Measurements from ENCODE around the gene ABHD17A. TPM values are rescaled to one million over a fixed set of nuclear protein-coding genes. Genes with fewer than 3 reads are reported as not detected.

The ABHD17A gene
- total and polyA plus RNA-seq, 9 of the 15 experiments (the other 6 are each of a cell fraction or from before 2014, with no cell fraction given), result 0.04 to 135 (median 21.8) TPM; not detected in 1

DNA sequence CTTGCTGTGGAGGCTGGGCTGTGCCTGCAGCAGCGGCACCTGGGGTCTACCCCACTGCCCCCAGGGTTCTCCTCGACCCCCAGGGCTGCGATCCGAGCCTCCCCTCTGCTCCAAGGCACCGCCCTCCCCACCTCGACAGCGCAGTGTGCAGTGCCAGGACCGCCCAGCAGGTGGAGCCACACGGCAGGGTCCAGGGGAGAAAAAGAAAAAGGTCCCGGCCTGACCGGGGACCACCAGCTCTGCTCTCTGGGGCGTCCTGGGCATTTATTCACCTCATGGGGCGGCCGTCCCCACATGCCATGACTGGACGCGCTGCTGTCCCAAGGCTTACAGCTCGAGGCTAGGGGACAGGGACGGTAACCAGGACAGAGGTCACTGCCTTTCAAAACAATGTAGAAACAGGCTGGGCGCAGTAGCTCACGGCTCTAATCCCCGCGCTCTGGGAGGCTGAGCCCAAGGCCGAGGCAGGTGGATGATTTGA, 47.6 kb downstream of the ABHD17A start (continued):
- TF ChIP-seq SRF (CRISPR knock-in tag; IDR thresholded peaks at IDR 0.05), result no peak
- no peak for TF ChIP-seq HLTF (IDR thresholded peaks at IDR 0.05)
- no peak for TF ChIP-seq MTA1 (IDR thresholded peaks at IDR 0.05; ENCODE audit: borderline replicate concordance)
- TF ChIP-seq, protein P1, sequence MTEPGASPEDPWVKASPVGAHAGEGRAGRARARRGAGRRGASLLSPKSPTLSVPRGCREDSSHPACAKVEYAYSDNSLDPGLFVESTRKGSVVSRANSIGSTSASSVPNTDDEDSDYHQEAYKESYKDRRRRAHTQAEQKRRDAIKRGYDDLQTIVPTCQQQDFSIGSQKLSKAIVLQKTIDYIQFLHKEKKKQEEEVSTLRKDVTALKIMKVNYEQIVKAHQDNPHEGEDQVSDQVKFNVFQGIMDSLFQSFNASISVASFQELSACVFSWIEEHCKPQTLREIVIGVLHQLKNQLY (CRISPR knock-in tag; conservative IDR thresholded peaks at IDR 0.05), result no peak
- TF ChIP-seq SIN3B (IDR thresholded peaks at IDR 0.05; ENCODE audit: low read depth), result peak; percentile 38; the same call in 1 of the 2 replicates
- TF ChIP-seq, protein P2, sequence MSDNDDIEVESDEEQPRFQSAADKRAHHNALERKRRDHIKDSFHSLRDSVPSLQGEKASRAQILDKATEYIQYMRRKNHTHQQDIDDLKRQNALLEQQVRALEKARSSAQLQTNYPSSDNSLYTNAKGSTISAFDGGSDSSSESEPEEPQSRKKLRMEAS (CRISPR knock-in tag; IDR thresholded peaks at IDR 0.05), result peak; percentile 19; the same call in 1 of the 2 replicates
- no peak for TF ChIP-seq SRSF9 (IDR thresholded peaks at IDR 0.05; ENCODE audit: borderline replicate concordance, low read depth, low read length)
- peak; percentile 63; the same call in 1 of the 2 replicates for TF ChIP-seq KLF16 (IDR thresholded peaks at IDR 0.05)
- TF ChIP-seq MAZ (CRISPR knock-in tag; conservative IDR thresholded peaks at IDR 0.05 in 1 of 2, IDR thresholded peaks at IDR 0.05 in 1 of 2), result peak; percentile 71 to 90
- TF ChIP-seq, protein P3, sequence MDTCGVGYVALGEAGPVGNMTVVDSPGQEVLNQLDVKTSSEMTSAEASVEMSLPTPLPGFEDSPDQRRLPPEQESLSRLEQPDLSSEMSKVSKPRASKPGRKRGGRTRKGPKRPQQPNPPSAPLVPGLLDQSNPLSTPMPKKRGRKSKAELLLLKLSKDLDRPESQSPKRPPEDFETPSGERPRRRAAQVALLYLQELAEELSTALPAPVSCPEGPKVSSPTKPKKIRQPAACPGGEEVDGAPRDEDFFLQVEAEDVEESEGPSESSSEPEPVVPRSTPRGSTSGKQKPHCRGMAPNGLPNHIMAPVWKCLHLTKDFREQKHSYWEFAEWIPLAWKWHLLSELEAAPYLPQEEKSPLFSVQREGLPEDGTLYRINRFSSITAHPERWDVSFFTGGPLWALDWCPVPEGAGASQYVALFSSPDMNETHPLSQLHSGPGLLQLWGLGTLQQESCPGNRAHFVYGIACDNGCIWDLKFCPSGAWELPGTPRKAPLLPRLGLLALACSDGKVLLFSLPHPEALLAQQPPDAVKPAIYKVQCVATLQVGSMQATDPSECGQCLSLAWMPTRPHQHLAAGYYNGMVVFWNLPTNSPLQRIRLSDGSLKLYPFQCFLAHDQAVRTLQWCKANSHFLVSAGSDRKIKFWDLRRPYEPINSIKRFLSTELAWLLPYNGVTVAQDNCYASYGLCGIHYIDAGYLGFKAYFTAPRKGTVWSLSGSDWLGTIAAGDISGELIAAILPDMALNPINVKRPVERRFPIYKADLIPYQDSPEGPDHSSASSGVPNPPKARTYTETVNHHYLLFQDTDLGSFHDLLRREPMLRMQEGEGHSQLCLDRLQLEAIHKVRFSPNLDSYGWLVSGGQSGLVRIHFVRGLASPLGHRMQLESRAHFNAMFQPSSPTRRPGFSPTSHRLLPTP (IDR thresholded peaks at IDR 0.05; ENCODE audit: borderline replicate concordance, extremely low read depth, insufficient read length), result no peak
- TF ChIP-seq, protein P4, sequence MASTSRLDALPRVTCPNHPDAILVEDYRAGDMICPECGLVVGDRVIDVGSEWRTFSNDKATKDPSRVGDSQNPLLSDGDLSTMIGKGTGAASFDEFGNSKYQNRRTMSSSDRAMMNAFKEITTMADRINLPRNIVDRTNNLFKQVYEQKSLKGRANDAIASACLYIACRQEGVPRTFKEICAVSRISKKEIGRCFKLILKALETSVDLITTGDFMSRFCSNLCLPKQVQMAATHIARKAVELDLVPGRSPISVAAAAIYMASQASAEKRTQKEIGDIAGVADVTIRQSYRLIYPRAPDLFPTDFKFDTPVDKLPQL (IDR thresholded peaks at IDR 0.05; ENCODE audit: extremely low read depth, insufficient read length), result no peak
- TF ChIP-seq FOXK1 (CRISPR knock-in tag; IDR thresholded peaks at IDR 0.05; ENCODE audit: borderline replicate concordance), result 0 out of 2 replicates have a peak, but pooled peaks have one; percentile 27
- TF ChIP-seq, protein P5, sequence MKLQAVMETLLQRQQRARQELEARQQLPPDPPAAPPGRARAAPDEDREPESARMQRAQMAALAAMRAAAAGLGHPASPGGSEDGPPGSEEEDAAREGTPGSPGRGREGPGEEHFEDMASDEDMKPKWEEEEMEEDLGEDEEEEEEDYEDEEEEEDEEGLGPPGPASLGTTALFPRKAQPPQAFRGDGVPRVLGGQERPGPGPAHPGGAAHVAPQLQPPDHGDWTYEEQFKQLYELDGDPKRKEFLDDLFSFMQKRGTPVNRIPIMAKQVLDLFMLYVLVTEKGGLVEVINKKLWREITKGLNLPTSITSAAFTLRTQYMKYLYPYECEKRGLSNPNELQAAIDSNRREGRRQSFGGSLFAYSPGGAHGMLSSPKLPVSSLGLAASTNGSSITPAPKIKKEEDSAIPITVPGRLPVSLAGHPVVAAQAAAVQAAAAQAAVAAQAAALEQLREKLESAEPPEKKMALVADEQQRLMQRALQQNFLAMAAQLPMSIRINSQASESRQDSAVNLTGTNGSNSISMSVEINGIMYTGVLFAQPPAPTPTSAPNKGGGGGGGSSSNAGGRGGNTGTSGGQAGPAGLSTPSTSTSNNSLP (IDR thresholded peaks at IDR 0.05; ENCODE audit: borderline replicate concordance, low read depth, low read length), result no peak
- peak; percentile 41 for TF ChIP-seq CXXC5 (CRISPR knock-in tag; IDR thresholded peaks at IDR 0.05)
- no peak for TF ChIP-seq NFIX (CRISPR knock-in tag; IDR thresholded peaks at IDR 0.05; ENCODE audit: low read depth)
- no peak for TF ChIP-seq ZNF174 (CRISPR knock-in tag; IDR thresholded peaks at IDR 0.05)
- TF ChIP-seq SOX6 (IDR thresholded peaks at IDR 0.05), result no peak; the same call in 1 of the 2 replicates
- no peak for TF ChIP-seq HNRNPLL (IDR thresholded peaks at IDR 0.05; ENCODE audit: low read depth, low read length, poor library complexity, severe bottlenecking)
- peak; percentile 28 for TF ChIP-seq CCNT2 (IDR thresholded peaks at IDR 0.05; ENCODE audit: borderline replicate concordance, extremely low read depth, insufficient read length, low read depth, low read length)
- TF ChIP-seq OTX1 (CRISPR knock-in tag; IDR thresholded peaks at IDR 0.05), result no peak
- no peak for TF ChIP-seq ZNF316 (IDR thresholded peaks at IDR 0.05)
- TF ChIP-seq ZKSCAN3 (CRISPR knock-in tag; IDR thresholded peaks at IDR 0.05), result no peak
- TF ChIP-seq ATF7 (IDR thresholded peaks at IDR 0.05), result no peak

Data from K562 (cell line).